GM12878 (cell line): Measurements from ENCODE around the gene CENPX. TPM values are rescaled to one million over a fixed set of nuclear protein-coding genes. Genes with fewer than 3 reads are reported as not detected.

Experiments
- ATAC-seq: fragments of 200-7000 bp; cut with Tn5 transposase; 3 replicates; pipeline ENCODE4 v1.9.1; 2020; ENCODE audit warnings: mild to moderate bottlenecking, moderate library complexity
- BruUV-seq: library from RNA; stranded (reverse); fragments of 400-500 nt; replicated peaks from 2 replicates; lab custom pipeline; 2021; lab: Mats Ljungman, UMichigan
- CTCF ChIA-PET: fragments of 300-600 bp; sonication (Branson Sonifier 250); formaldehyde crosslinking; extraction: SDS; loops from one replicate; lab custom pipeline; 2021; ENCODE audit warnings: inconsistent platforms; lab: Yijun Ruan, JAX
- POLR2A ChIA-PET: fragments of 350-600 bp; formaldehyde crosslinking; extraction: SDS; loops from one replicate; lab custom pipeline; 2021; ENCODE audit warnings: inconsistent platforms; lab: Charles Lee
- RAD21 ChIA-PET: fragments of 300-600 bp; sonication (Branson Sonifier 250); formaldehyde crosslinking; loops from one replicate; lab custom pipeline; 2023; ENCODE audit warnings: antibody characterized with exemption; ENCODE audit not compliant: unreplicated experiment; lab: Charles Lee
- SMC1A ChIA-PET: fragments of 300-600 bp; sonication (Branson Sonifier 250); formaldehyde crosslinking; loops from one replicate; lab custom pipeline; 2023; ENCODE audit not compliant: unreplicated experiment, uncharacterized antibody; lab: Charles Lee
- DNase-seq: peaks from one replicate; pipeline ENCODE4 v3.0.0-alpha.2; 2011; ENCODE audit warnings: low read depth, low spot score
- FAIRE-seq: peaks from 3 replicates; lab custom pipeline; 2011; peaks lifted over from hg19 to GRCh38; lab: Jason Lieb, UNC
- H2AFZ ChIP-seq: 2 replicates; pipeline ENCODE4 v1.6.0; 2011; ENCODE audit warnings: low read depth, low read length, control low read depth; ENCODE audit not compliant: control insufficient read depth
- H3K27ac ChIP-seq: 2 replicates; pipeline ENCODE4 v1.5.1; 2011; ENCODE audit warnings: control low read depth; ENCODE audit not compliant: control insufficient read depth, insufficient read depth
- H3K27me3 ChIP-seq, 2 experiments: replicated peaks in 1 of 2; 2 replicates each; pipeline versions ENCODE4 v1.6.0 to v1.6.1; 2011; ENCODE audit warnings: low read length in 1 of 2; ENCODE audit not compliant: control insufficient read depth in 2 of 2, insufficient read depth in 2 of 2
- H3K36me3 ChIP-seq, 2 experiments: 2 replicates each; pipeline ENCODE4 v1.5.1; 2011; ENCODE audit warnings: low read length in 1 of 2; ENCODE audit not compliant: control insufficient read depth in 2 of 2, insufficient read depth in 2 of 2
- H3K4me1 ChIP-seq: 2 replicates; pipeline ENCODE4 v1.6.1; 2011; ENCODE audit warnings: mild to moderate bottlenecking, low read length, moderate library complexity, mixed read lengths; ENCODE audit not compliant: control insufficient read depth, insufficient read depth
- H3K4me2 ChIP-seq: 2 replicates; pipeline ENCODE4 v1.6.0; 2011; ENCODE audit warnings: control low read depth; ENCODE audit not compliant: control insufficient read depth, insufficient read depth
- H3K4me3 ChIP-seq: fragments of 200-600 bp; sonication (generic); 2 replicates; pipeline ENCODE4 v1.5.1; 2016
- H3K79me2 ChIP-seq: 2 replicates; pipeline ENCODE4 v1.6.0; 2011; ENCODE audit warnings: low read length; ENCODE audit not compliant: control insufficient read depth, insufficient read depth
- H3K9ac ChIP-seq: 2 replicates; pipeline ENCODE4 v1.8.0; 2011; ENCODE audit warnings: low read length, control low read depth, mixed read lengths; ENCODE audit not compliant: control insufficient read depth, insufficient read depth
- H3K9me3 ChIP-seq: replicated peaks from 3 replicates; pipeline ENCODE4 v1.5.1; 2011; ENCODE audit warnings: mild to moderate bottlenecking, low read length; ENCODE audit not compliant: control insufficient read depth, insufficient read depth
- H4K20me1 ChIP-seq: 2 replicates; pipeline ENCODE4 v1.6.0; 2011; ENCODE audit not compliant: control insufficient read depth, insufficient read depth
- ATF7 ChIP-seq: fragments of 450-650 bp; IDR thresholded peaks from 2 replicates; pipeline ENCODE4 v1.6.1; 2016; ENCODE audit warnings: low read depth, mild to moderate bottlenecking
- BMI1 ChIP-seq: fragments of 450-650 bp; IDR thresholded peaks from 2 replicates; pipeline ENCODE4 v1.6.1; 2016; ENCODE audit warnings: mild to moderate bottlenecking, moderate library complexity, borderline replicate concordance
- CBX5 ChIP-seq: sonication (generic); IDR thresholded peaks from 2 replicates; pipeline ENCODE4 v1.6.1; 2016; ENCODE audit warnings: low read depth, moderate library complexity, mild to moderate bottlenecking, inconsistent platforms
- ESRRA ChIP-seq: IDR thresholded peaks from 2 replicates; pipeline ENCODE4 v1.6.1; 2012; ENCODE audit warnings: mild to moderate bottlenecking, low read length, improper control_type of control experiment
- EZH2 ChIP-seq: IDR thresholded peaks from 2 replicates; pipeline ENCODE4 v1.6.1; 2012; ENCODE audit warnings: low read depth, mild to moderate bottlenecking, control low read depth, inconsistent platforms, low read length, borderline replicate concordance; ENCODE audit not compliant: control insufficient read depth
- FOXM1 ChIP-seq: IDR thresholded peaks from 2 replicates; pipeline ENCODE4 v1.6.1; 2012; ENCODE audit warnings: low read depth, mild to moderate bottlenecking, inconsistent platforms, low read length, moderate library complexity
- HDAC6 ChIP-seq: fragments of 200-600 bp; sonication (generic); IDR thresholded peaks from one replicate; pipeline ENCODE4 v1.8.0; 2017; ENCODE audit warnings: antibody characterized with exemption; ENCODE audit not compliant: unreplicated experiment
- KAT2A ChIP-seq: conservative IDR thresholded peaks from 2 replicates; pipeline ENCODE4 v1.6.1; 2011; ENCODE audit warnings: low read depth, low read length; ENCODE audit not compliant: control insufficient read depth
- NFYA ChIP-seq: IDR thresholded peaks from 2 replicates; pipeline ENCODE4 v1.6.1; 2011; ENCODE audit warnings: low read depth, mild to moderate bottlenecking, low read length, improper control_type of control experiment, borderline replicate concordance
- PAX8 ChIP-seq: fragments of 450-650 bp; IDR thresholded peaks from 2 replicates; pipeline ENCODE4 v1.6.1; 2017; ENCODE audit warnings: mild to moderate bottlenecking, moderate library complexity
- PML ChIP-seq: IDR thresholded peaks from 2 replicates; pipeline ENCODE4 v1.6.1; 2012; ENCODE audit warnings: low read length, inconsistent platforms
- RB1 ChIP-seq: fragments of 450-650 bp; formaldehyde crosslinking; IDR thresholded peaks from 2 replicates; pipeline ENCODE4 v1.6.1; 2017; ENCODE audit warnings: mild to moderate bottlenecking, borderline replicate concordance
- RFX5 ChIP-seq: IDR thresholded peaks from 2 replicates; pipeline ENCODE4 v1.6.1; 2011; ENCODE audit warnings: low read depth, low read length, improper control_type of control experiment
- SIN3A ChIP-seq: IDR thresholded peaks from 2 replicates; pipeline ENCODE4 v1.6.1; 2012; ENCODE audit warnings: low read depth, low read length, improper control_type of control experiment
- YY1 ChIP-seq: IDR thresholded peaks from 2 replicates; pipeline ENCODE4 v1.6.1; 2011; ENCODE audit warnings: low read depth, mild to moderate bottlenecking, low read length
- WGBS: methylation state at CpG from one replicate; pipeline ENCODE4 v1.1.6; 2016; ENCODE audit warnings: low lambda C conversion rate; ENCODE audit not compliant: insufficient replicate concordance, insufficient coverage; ENCODE audit errors: missing lambda C conversion rate; 5-methylcytosine and 5-hydroxymethylcytosine counted together
- in situ Hi-C: fragments of 300-500 bp; cut with MboI; formaldehyde crosslinking; loops from 9 replicates; pipeline ENCODE4 v1.14.3; 2018; ENCODE audit warnings: mixed read lengths
- intact Hi-C: fragments of 100-400 bp; cut with micrococcal nuclease; formaldehyde crosslinking; loops from one replicate; pipeline ENCODE4 v1.14.2; 2022; ENCODE audit not compliant: unreplicated experiment
- polyA plus RNA-seq, 11 experiments: library from polyadenylated mRNA; depleted of rRNA in 4 of 11; unstranded in 6 of 11; stranded (reverse) in 5 of 11; fragments of >200 nt; fragmentation: Nextera tagmentation in 4 of 11; fragmentation: Illumina TruSeq in 1 of 11; extraction: Ambion mirVana in 4 of 11; extraction: Trizol in 1 of 11; gene quantifications; 1 replicate in 1 of 11; 2 replicates in 10 of 11; pipeline versions ENCODE4 v1.2.1 to v1.2.3, GENCODE V29; 2011 to 2016; ENCODE audit warnings: inconsistent platforms in 2 of 11, missing spikeins in 2 of 11, low read depth in 1 of 11
- total RNA-seq, 4 experiments: library from RNA; depleted of rRNA in 3 of 4; stranded (reverse); fragments of >200 nt in 3 of 4; fragmentation: Illumina TruSeq in 1 of 4; extraction: Trizol in 1 of 4; gene quantifications; 2 replicates each; pipeline versions ENCODE4 v1.2.1 to v1.2.3, GENCODE V29; 2013 to 2021
- TF ChIP-seq, protein P1 (sequence below): IDR thresholded peaks from 2 replicates; pipeline ENCODE4 v1.6.1; 2011; ENCODE audit warnings: borderline replicate concordance, low read depth, mild to moderate bottlenecking, moderate library complexity, mixed read lengths, low read length; ENCODE audit not compliant: insufficient read depth; ENCODE audit errors: extremely low read length
- TF ChIP-seq, protein P2 (sequence below): IDR thresholded peaks from 2 replicates; pipeline ENCODE4 v1.6.1; 2011; ENCODE audit warnings: mild to moderate bottlenecking, low read depth, low read length, moderate library complexity; ENCODE audit not compliant: insufficient replicate concordance
- TF ChIP-seq, protein P3 (sequence below): fragments of 450-650 bp; formaldehyde crosslinking; IDR thresholded peaks from 2 replicates; pipeline ENCODE4 v1.4.0; 2022; ENCODE audit warnings: mild to moderate bottlenecking, moderate library complexity

CENPX gene
- total and polyA plus RNA-seq, 10 of the 15 experiments (the other 5 are each of a cell fraction or from before 2014, with no cell fraction given), result 11.7 to 182 (median 71.9) TPM

DNA sequence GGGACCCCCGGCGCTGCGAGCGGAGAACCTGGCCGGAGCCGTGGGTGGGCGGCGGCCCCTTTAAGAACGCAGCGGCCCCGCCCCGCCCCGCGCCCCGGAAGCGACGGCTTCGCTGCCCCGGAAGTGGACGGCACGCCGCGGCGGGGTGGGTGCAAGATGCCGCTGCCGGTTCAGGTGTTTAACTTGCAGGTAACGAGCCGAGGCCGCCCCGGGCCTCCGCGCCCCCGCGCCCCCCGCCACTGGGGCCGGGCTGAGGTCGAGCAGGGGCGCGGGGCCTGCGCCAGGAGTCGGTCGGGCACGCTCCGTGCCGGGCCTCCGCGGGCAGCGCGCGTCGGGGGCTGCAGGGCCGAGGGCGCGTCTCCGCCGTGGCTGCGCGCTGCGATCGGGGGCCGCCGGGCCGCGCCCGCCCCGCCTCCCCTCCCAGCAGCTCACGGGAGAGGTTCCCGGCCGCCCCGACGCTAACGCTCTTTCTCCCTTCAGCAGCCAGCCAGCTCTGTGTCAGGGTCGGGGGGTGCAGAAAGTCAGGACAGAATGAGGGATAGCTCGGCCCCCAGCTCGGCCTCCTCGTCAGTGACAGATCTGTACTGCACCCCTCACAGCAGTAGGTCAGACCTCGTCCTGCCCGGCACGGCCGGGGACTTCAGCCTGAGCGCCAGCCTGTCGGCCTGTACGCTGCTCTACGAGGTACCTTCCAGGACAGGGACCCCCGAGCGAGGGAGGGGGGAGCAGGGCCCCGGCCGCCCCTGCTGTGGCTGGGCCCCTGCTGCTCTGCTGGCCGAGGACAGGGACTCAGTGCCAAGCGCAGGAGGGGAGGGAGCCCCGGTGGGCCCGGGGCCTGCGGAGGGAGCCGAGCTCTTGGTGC, 29.3 kb upstream of the CENPX start, which contains the start of the genes GPS1 and RFNG:
Gene GPS1 (plus strand): TSS at position 123 of the 862 bp plus-strand sequence. CDS start 34 bp downstream, at position 157.
Gene RFNG (minus strand): TSS at position 36 of the 862 bp plus-strand sequence. CDS start 45 bp downstream, outside the sequence.
- peaks cover 4% of the 10 kb centered on the region for H3K4me1 ChIP-seq
- ChIA-PET RAD21 (interaction anchor here (1.0 kb wide), 1 partner anchor 54 kb away, joined by 3 read pairs; no protein-coding TSS in a partner anchor), POLR2A (no interaction called here), CTCF (interaction anchor here (0.6 to 1.2 kb wide), 2 partner anchors 14 to 16 kb away, joined by 3 to 4 read pairs; partner anchors contain the start of gene DCXR), SMC1A (interaction anchor here (0.7 to 1.2 kb wide), 2 partner anchors 21 to 29 kb away, joined by 3 to 4 read pairs; partner anchors contain the start of genes CENPX and LRRC45)
- peak within 1 kb of the TSS; percentile 47 for H2AFZ ChIP-seq
- no peaks in the 10 kb centered on the region for H4K20me1 ChIP-seq
- H3K9me3 ChIP-seq, result no peaks in the 10 kb centered on the region
- DNase-seq, result no peak
- H3K4me2 ChIP-seq, result peak within 1 kb of the TSS; percentile 90
- ATAC-seq, result peak; percentile 94
- peaks cover 14% of the 10 kb centered on the region for H3K79me2 ChIP-seq
- no peaks in the 10 kb centered on the region for H3K27me3 ChIP-seq
- H3K27ac ChIP-seq, result peak within 1 kb of the TSS; percentile 52
- peaks cover 0 to 14% of the 10 kb centered on the region in 2 experiments for H3K36me3 ChIP-seq
- FAIRE-seq, result no peak
- in situ Hi-C loops (no loop called here), intact Hi-C loops (loop anchor here (5.0 kb wide), 1 partner anchor 45 kb away; the partner anchor contains the start of gene FASN)
- H3K9ac ChIP-seq, result peak within 1 kb of the TSS; percentile 80
- WGBS, result 4% methylated on average over 32 of the region's 94 CpGs
- H3K4me3 ChIP-seq, result peak within 1 kb of the TSS; percentile 83
- TSS peak; percentile 72 for BruUV-seq
- TF ChIP-seq RFX5, result no peak
- no peak for TF ChIP-seq ATF7
- TF ChIP-seq, protein P1, sequence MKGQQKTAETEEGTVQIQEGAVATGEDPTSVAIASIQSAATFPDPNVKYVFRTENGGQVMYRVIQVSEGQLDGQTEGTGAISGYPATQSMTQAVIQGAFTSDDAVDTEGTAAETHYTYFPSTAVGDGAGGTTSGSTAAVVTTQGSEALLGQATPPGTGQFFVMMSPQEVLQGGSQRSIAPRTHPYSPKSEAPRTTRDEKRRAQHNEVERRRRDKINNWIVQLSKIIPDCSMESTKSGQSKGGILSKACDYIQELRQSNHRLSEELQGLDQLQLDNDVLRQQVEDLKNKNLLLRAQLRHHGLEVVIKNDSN, result no peak
- TF ChIP-seq FOXM1, result no peak
- no peak for TF ChIP-seq NFYA
- TF ChIP-seq RB1, result peak; percentile 72; the same call in 1 of the 2 replicates
- TF ChIP-seq KAT2A, result no peak
- no peak for TF ChIP-seq EZH2
- TF ChIP-seq PML, result no peak
- no peak for TF ChIP-seq ESRRA
- 0 out of 2 replicates have a peak, but pooled peaks have one; percentile 39 for TF ChIP-seq YY1
- TF ChIP-seq BMI1, result no peak
- peak; percentile 69; the same call in 1 of the 2 replicates for TF ChIP-seq SIN3A
- TF ChIP-seq, protein P2, sequence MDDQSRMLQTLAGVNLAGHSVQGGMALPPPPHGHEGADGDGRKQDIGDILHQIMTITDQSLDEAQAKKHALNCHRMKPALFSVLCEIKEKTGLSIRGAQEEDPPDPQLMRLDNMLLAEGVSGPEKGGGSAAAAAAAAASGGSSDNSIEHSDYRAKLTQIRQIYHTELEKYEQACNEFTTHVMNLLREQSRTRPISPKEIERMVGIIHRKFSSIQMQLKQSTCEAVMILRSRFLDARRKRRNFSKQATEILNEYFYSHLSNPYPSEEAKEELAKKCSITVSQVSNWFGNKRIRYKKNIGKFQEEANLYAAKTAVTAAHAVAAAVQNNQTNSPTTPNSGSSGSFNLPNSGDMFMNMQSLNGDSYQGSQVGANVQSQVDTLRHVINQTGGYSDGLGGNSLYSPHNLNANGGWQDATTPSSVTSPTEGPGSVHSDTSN, result no peak
- TF ChIP-seq PAX8, result no peak
- TF ChIP-seq CBX5, result no peak
- TF ChIP-seq, protein P3, sequence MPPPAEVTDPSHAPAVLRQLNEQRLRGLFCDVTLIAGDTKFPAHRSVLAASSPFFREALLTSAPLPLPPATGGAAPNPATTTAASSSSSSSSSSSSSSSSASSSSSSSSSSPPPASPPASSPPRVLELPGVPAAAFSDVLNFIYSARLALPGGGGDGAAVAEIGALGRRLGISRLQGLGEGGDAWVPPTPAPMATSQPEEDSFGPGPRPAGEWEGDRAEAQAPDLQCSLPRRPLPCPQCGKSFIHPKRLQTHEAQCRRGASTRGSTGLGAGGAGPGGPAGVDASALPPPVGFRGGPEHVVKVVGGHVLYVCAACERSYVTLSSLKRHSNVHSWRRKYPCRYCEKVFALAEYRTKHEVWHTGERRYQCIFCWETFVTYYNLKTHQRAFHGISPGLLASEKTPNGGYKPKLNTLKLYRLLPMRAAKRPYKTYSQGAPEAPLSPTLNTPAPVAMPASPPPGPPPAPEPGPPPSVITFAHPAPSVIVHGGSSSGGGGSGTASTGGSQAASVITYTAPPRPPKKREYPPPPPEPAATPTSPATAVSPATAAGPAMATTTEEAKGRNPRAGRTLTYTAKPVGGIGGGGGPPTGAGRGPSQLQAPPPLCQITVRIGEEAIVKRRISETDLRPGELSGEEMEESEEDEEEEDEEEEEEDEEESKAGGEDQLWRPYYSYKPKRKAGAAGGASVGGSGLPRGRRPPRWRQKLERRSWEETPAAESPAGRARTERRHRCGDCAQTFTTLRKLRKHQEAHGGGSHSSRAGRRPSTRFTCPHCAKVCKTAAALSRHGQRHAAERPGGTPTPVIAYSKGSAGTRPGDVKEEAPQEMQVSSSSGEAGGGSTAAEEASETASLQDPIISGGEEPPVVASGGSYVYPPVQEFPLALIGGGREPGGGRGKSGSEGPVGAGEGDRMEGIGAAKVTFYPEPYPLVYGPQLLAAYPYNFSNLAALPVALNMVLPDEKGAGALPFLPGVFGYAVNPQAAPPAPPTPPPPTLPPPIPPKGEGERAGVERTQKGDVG (CRISPR knock-in tag), result no peak
- TF ChIP-seq HDAC6, result no peak
